ENCODE measurements around the gene GIMAP6. TPM values are rescaled to one million over a fixed set of nuclear protein-coding genes. Genes with fewer than 3 reads are reported as not detected.

GIMAP6 gene
- total and polyA plus RNA-seq, 2 of the 4 experiments (the other 2 are of a cell fraction) = not detected

GRCh38 chr7:150594805-150595204 is 37.4 kb downstream of the GIMAP6 start:
- Histone ChIP-seq H3K9ac (ENCODE audit: low read depth, low read length) (no peak overlapping the region), H3K18ac (ENCODE audit: low read depth, low read length) (no peak overlapping the region), H3K4me3 (ENCODE audit: insufficient read depth, low read depth, low read length) (no peak overlapping the region), H4K8ac (ENCODE audit: low read depth in 2 of 2, low read length in 2 of 2) (no peak overlapping the region), H4K5ac (ENCODE audit: low read depth, low read length) (no peak overlapping the region), H3K14ac (replicated peaks; ENCODE audit: low read depth, low read length) (no peak overlapping the region), H2BK120ac (ENCODE audit: low read depth, low read length) (no peak overlapping the region), H3K27me3 (ENCODE audit: control insufficient read depth, insufficient read depth, low read length) (no peaks in the 10 kb centered on the region), H3K27ac (ENCODE audit: insufficient read depth, low read length) (no peak overlapping the region), H4K20me1 (ENCODE audit: insufficient read depth, low read length) (no peaks in the 10 kb centered on the region), H3K9me3 (ENCODE audit: control insufficient read depth, insufficient read depth, low read length) (peaks cover 2% of the 10 kb centered on the region; the same call in 1 of the 2 replicates), H3K56ac (ENCODE audit: extremely low read depth, insufficient read depth, low read length) (no peak overlapping the region), H2AFZ (replicated peaks; ENCODE audit: low read length, poor library complexity) (no peak overlapping the region), H2BK20ac (ENCODE audit: low read depth, low read length) (no peak overlapping the region), H2AK5ac (ENCODE audit: low read depth, low read length) (no peak overlapping the region), H2AK9ac (replicated peaks; ENCODE audit: low read depth, low read length, poor library complexity) (no peak overlapping the region), H3K9me1 (ENCODE audit: insufficient read depth, low read length) (no peaks in the 10 kb centered on the region), H4K91ac (ENCODE audit: insufficient read depth, low read depth, low read length) (no peak overlapping the region), H2BK15ac (ENCODE audit: low read depth, low read length) (no peak overlapping the region), H3K79me1 (ENCODE audit: low read depth in 1 of 2, low read length in 2 of 2) (no peaks in the 10 kb centered on the region), H3K4ac (ENCODE audit: low read depth, low read length) (no peak overlapping the region), H3K36me3 (ENCODE audit: control insufficient read depth, insufficient read depth, low read length) (no peaks in the 10 kb centered on the region), H3K4me2 (ENCODE audit: low read depth, low read length) (no peak overlapping the region), H2BK5ac (ENCODE audit: low read depth, low read length, poor library complexity, severe bottlenecking) (no peak overlapping the region), H3K23ac (ENCODE audit: low read depth, low read length) (no peak overlapping the region), H3K4me1 (ENCODE audit: control insufficient read depth, insufficient read depth, low read length) (no peaks in the 10 kb centered on the region)
- no peak for TF ChIP-seq SMC3 (IDR thresholded peaks at IDR 0.05; ENCODE audit: low read depth, low read length)
- TF ChIP-seq FOS (IDR thresholded peaks at IDR 0.05; ENCODE audit: low read depth, low read length) = no peak
- TF ChIP-seq ELK1 (IDR thresholded peaks at IDR 0.05; ENCODE audit: borderline replicate concordance, low read depth, low read length) = no peak
- no peak for TF ChIP-seq CHD1 (IDR thresholded peaks at IDR 0.05; ENCODE audit: low read depth, low read length)
- no peak for TF ChIP-seq RCOR1 (IDR thresholded peaks at IDR 0.05; ENCODE audit: insufficient replicate concordance, low read length)
- TF ChIP-seq CEBPB (IDR thresholded peaks at IDR 0.05; ENCODE audit: low read depth, low read length) = no peak
- no peak for TF ChIP-seq RAD21 (IDR thresholded peaks at IDR 0.05; ENCODE audit: low read length)
- TF ChIP-seq BHLHE40 (IDR thresholded peaks at IDR 0.05; ENCODE audit: low read depth, low read length) = no peak
- TF ChIP-seq MXI1 (IDR thresholded peaks at IDR 0.05; ENCODE audit: borderline replicate concordance, low read depth, low read length) = no peak
- TF ChIP-seq MAZ (IDR thresholded peaks at IDR 0.05; ENCODE audit: borderline replicate concordance, low read depth, low read length) = no peak
- TF ChIP-seq POLR2A (IDR thresholded peaks at IDR 0.05; ENCODE audit: low read depth, low read length) = no peak
- TF ChIP-seq MAFK (IDR thresholded peaks at IDR 0.05; ENCODE audit: low read depth, low read length) = no peak
- TF ChIP-seq NFE2L2 (IDR thresholded peaks at IDR 0.05; ENCODE audit: low read depth, low read length) = no peak
- TF ChIP-seq, protein P1, sequence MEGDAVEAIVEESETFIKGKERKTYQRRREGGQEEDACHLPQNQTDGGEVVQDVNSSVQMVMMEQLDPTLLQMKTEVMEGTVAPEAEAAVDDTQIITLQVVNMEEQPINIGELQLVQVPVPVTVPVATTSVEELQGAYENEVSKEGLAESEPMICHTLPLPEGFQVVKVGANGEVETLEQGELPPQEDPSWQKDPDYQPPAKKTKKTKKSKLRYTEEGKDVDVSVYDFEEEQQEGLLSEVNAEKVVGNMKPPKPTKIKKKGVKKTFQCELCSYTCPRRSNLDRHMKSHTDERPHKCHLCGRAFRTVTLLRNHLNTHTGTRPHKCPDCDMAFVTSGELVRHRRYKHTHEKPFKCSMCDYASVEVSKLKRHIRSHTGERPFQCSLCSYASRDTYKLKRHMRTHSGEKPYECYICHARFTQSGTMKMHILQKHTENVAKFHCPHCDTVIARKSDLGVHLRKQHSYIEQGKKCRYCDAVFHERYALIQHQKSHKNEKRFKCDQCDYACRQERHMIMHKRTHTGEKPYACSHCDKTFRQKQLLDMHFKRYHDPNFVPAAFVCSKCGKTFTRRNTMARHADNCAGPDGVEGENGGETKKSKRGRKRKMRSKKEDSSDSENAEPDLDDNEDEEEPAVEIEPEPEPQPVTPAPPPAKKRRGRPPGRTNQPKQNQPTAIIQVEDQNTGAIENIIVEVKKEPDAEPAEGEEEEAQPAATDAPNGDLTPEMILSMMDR (conservative IDR thresholded peaks at IDR 0.05; ENCODE audit: low read depth, low read length) = no peak
- TF ChIP-seq USF2 (IDR thresholded peaks at IDR 0.05; ENCODE audit: low read depth, low read length) = no peak
- no peak for TF ChIP-seq RFX5 (IDR thresholded peaks at IDR 0.05; ENCODE audit: low read depth, low read length)
- POLR2A ChIA-PET (ENCODE audit: unreplicated experiment) = no interaction called here
- intact Hi-C loops (cut with micrococcal nuclease) (no loop called here), dilution Hi-C loops (cut with HindIII; ENCODE audit: low sequenced_read_pairs, unreplicated experiment) (no loop called here), in situ Hi-C loops (cut with MboI; ENCODE audit: low sequenced_read_pairs) (no loop called here)
- ATAC-seq (ENCODE audit: low read depth) (no peak), DNase-seq (no peak)
- CTCF ChIA-PET = no interaction called here
- no CpG with 5 or more reads among the region's 2 CpGs for WGBS, 2 experiments (ENCODE audit: extremely low coverage in 2 of 2, insufficient read length in 1 of 2)
- BruUV-seq (replicated peaks) = no TSS peak
